GM23248 (cell line): ENCODE data around the gene FGD5. TPM values are rescaled to one million over a fixed set of nuclear protein-coding genes. Genes with fewer than 3 reads are reported as not detected.

Source experiments
- DNase-seq: peaks from one replicate; pipeline ENCODE4 v3.0.0-alpha.2; 2015
- H2AFZ ChIP-seq: fragments of 200-600 bp; sonication (generic); 2 replicates; pipeline ENCODE4 v1.6.1; 2016; ENCODE audit warnings: antibody characterized with exemption
- H3F3A ChIP-seq: fragments of 200-600 bp; sonication (generic); 2 replicates; pipeline ENCODE4 v1.6.1; 2016; ENCODE audit warnings: mild to moderate bottlenecking, antibody characterized with exemption, mixed run types; ENCODE audit not compliant: insufficient read depth
- H3K27ac ChIP-seq: fragments of 200-600 bp; sonication (generic); 2 replicates; pipeline ENCODE4 v1.5.1; 2016; ENCODE audit warnings: mild to moderate bottlenecking
- H3K27me3 ChIP-seq: fragments of 200-600 bp; sonication (generic); replicated peaks from 2 replicates; pipeline ENCODE4 v1.6.1; 2016; ENCODE audit warnings: mild to moderate bottlenecking; ENCODE audit not compliant: insufficient read depth
- H3K36me3 ChIP-seq: fragments of 200-600 bp; sonication (generic); 2 replicates; pipeline ENCODE4 v1.6.1; 2016; ENCODE audit warnings: low read depth, mild to moderate bottlenecking
- H3K4me1 ChIP-seq: fragments of 200-600 bp; sonication (generic); 2 replicates; pipeline ENCODE4 v1.6.1; 2016; ENCODE audit warnings: mild to moderate bottlenecking; ENCODE audit not compliant: insufficient read depth
- H3K4me2 ChIP-seq: fragments of 200-600 bp; sonication (generic); one replicate; pipeline ENCODE4 v1.6.1; 2016; ENCODE audit warnings: mild to moderate bottlenecking; ENCODE audit not compliant: unreplicated experiment
- H3K4me3 ChIP-seq: fragments of 200-600 bp; sonication (generic); 2 replicates; pipeline ENCODE4 v1.5.1; 2016; ENCODE audit warnings: mild to moderate bottlenecking
- H3K79me2 ChIP-seq: fragments of 200-600 bp; sonication (generic); 2 replicates; pipeline ENCODE4 v1.6.1; 2016; ENCODE audit warnings: mild to moderate bottlenecking; ENCODE audit not compliant: insufficient read depth
- H3K9ac ChIP-seq: fragments of 200-600 bp; sonication (generic); 2 replicates; pipeline ENCODE4 v1.6.1; 2016; ENCODE audit warnings: mild to moderate bottlenecking
- H3K9me2 ChIP-seq: fragments of 200-600 bp; sonication (generic); 2 replicates; pipeline ENCODE4 v1.6.1; 2016; ENCODE audit warnings: mixed run types, mild to moderate bottlenecking, moderate library complexity; ENCODE audit not compliant: insufficient read depth
- H3K9me3 ChIP-seq: fragments of 200-600 bp; sonication (generic); one replicate; pipeline ENCODE4 v1.6.1; 2017; ENCODE audit warnings: low read depth
- H4K20me1 ChIP-seq: fragments of 200-600 bp; sonication (generic); 2 replicates; pipeline ENCODE4 v1.6.0; 2016; ENCODE audit not compliant: insufficient read depth
- EZH2 ChIP-seq: fragments of 200-600 bp; sonication (generic); IDR thresholded peaks from 2 replicates; pipeline ENCODE4 v1.6.1; 2018; ENCODE audit warnings: antibody characterized with exemption, mild to moderate bottlenecking; ENCODE audit not compliant: insufficient read depth, poor library complexity, severe bottlenecking
- EZH2phosphoT487 ChIP-seq: fragments of 200-600 bp; sonication (generic); IDR thresholded peaks from 2 replicates; pipeline ENCODE4 v1.6.1; 2018; ENCODE audit warnings: antibody characterized with exemption, moderate library complexity, mild to moderate bottlenecking, low read depth; ENCODE audit not compliant: insufficient read depth
- WGBS, 2 experiments: methylation state at CpG; one replicate each; pipeline ENCODE4 v1.1.6; 2015 to 2017; ENCODE audit warnings: low lambda C conversion rate in 2 of 2, low coverage in 1 of 2; ENCODE audit errors: missing lambda C conversion rate in 2 of 2; 5-methylcytosine and 5-hydroxymethylcytosine counted together
- in situ Hi-C: fragments of 300-500 bp; cut with MboI; formaldehyde crosslinking; loops from 2 replicates; pipeline ENCODE4 v1.15.0; 2020
- polyA plus RNA-seq: library from polyadenylated mRNA; unstranded; fragments of >200 nt; fragmentation: Nextera tagmentation; extraction: Ambion mirVana; gene quantifications from 2 replicates; pipeline ENCODE4 v1.2.1, GENCODE V29; 2016
- total RNA-seq: library from RNA; depleted of rRNA; stranded (reverse); fragments of >200 nt; shearing (Covaris generic); gene quantifications from 2 replicates; pipeline ENCODE4 v1.2.3, GENCODE V29; 2014

Gene FGD5
- total and polyA plus RNA-seq, 2 experiments from 2014 or later: not detected

- no peak overlapping the region for H3K4me2 ChIP-seq
- H4K20me1 ChIP-seq: no peaks in the 10 kb centered on the region
- no peak overlapping the region for H3K4me3 ChIP-seq
- no peaks in the 10 kb centered on the region for H3K9me3 ChIP-seq
- H3K27ac ChIP-seq: no peak overlapping the region
- 92 to 94% methylated on average over 13 of the region's 13 CpGs for WGBS, 2 experiments
- no peak for TF ChIP-seq EZH2phosphoT487
- no peak for TF ChIP-seq EZH2
- H3K4me1 ChIP-seq: peaks cover 3% of the 10 kb centered on the region; the same call in 1 of the 2 replicates
- H3K27me3 ChIP-seq: 0 out of 2 replicates have a peak, but pooled peaks cover 2% of the 10 kb centered on the region
- DNase-seq: no peak
- no peak overlapping the region for H2AFZ ChIP-seq
- H3K36me3 ChIP-seq: no peaks in the 10 kb centered on the region
- no peak overlapping the region for H3K9ac ChIP-seq
- H3F3A ChIP-seq: no peaks in the 10 kb centered on the region
- in situ Hi-C loops: loop anchor here (5.0 to 25.0 kb wide), 2 partner anchors 251 to 411 kb away; no protein-coding TSS in a partner anchor
- no peaks in the 10 kb centered on the region for H3K79me2 ChIP-seq
- no peaks in the 10 kb centered on the region for H3K9me2 ChIP-seq
Measured at GRCh38 chr3:14922863-14923262, 104.1 kb downstream of the FGD5 start.

- Histone ChIP-seq H3K27me3 (no peaks in the 10 kb centered on the region), H3F3A (no peaks in the 10 kb centered on the region), H3K4me3 (no peak overlapping the region), H3K9me2 (no peaks in the 10 kb centered on the region), H3K27ac (no peak overlapping the region), H3K4me2 (no peak overlapping the region), H3K79me2 (no peaks in the 10 kb centered on the region), H3K9ac (no peak overlapping the region), H2AFZ (no peak overlapping the region), H3K4me1 (peaks cover 3% of the 10 kb centered on the region; the same call in 1 of the 2 replicates), H3K36me3 (no peaks in the 10 kb centered on the region), H3K9me3 (no peaks in the 10 kb centered on the region), H4K20me1 (no peaks in the 10 kb centered on the region)
- in situ Hi-C loops: loop anchor here (5.0 to 25.0 kb wide), 2 partner anchors 251 to 411 kb away; no protein-coding TSS in a partner anchor
- no peak for TF ChIP-seq EZH2
- TF ChIP-seq EZH2phosphoT487: no peak
- DNase-seq: no peak
- 74 to 82% methylated on average over 6 of the region's 6 CpGs for WGBS, 2 experiments
Measured at GRCh38 chr3:14923476-14923875, 104.7 kb downstream of the FGD5 start.

GRCh38 chr3:14925729-14926591 is 107.2 kb downstream of the FGD5 start:
- no peak overlapping the region for H3K9ac ChIP-seq
- WGBS, 2 experiments: 65 to 70% methylated on average over 9 of the region's 9 CpGs
- no peak overlapping the region for H3K27ac ChIP-seq
- no peaks in the 10 kb centered on the region for H3K9me2 ChIP-seq
- H3K27me3 ChIP-seq: no peaks in the 10 kb centered on the region
- peak; percentile 72 for DNase-seq
- H3K36me3 ChIP-seq: no peaks in the 10 kb centered on the region
- TF ChIP-seq EZH2 (no peak), EZH2phosphoT487 (no peak)
- H4K20me1 ChIP-seq: no peaks in the 10 kb centered on the region
- in situ Hi-C loops: no loop called here
- no peak overlapping the region for H3K4me3 ChIP-seq
- H3K4me2 ChIP-seq: no peak overlapping the region
- H3K4me1 ChIP-seq: peaks cover 3% of the 10 kb centered on the region; the same call in 1 of the 2 replicates
- H3F3A ChIP-seq: no peaks in the 10 kb centered on the region
- H3K79me2 ChIP-seq: no peaks in the 10 kb centered on the region
- H2AFZ ChIP-seq: no peak overlapping the region
- no peaks in the 10 kb centered on the region for H3K9me3 ChIP-seq

DNA sequence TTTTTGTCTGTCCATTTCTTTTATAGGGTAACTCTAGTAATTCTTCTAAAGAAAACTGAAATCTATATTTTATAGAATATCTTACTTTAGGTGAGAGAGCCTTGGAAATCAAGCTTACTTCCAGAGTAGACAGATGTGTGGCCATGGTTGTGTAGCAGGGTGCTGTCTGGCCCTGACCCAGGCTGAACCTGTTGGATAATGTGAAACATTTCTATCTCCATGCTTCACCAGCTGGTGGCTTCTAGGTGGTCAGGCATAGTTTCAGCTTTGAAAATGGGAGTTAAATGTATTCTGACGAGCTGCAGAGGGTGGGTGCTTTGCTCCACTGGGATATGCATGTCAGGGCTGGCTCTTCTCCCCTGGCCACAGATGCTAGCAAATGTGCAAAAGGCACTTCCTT is 107.8 kb downstream of the FGD5 start:
- Histone ChIP-seq H3K27ac (no peak overlapping the region), H3K4me2 (no peak overlapping the region), H3K4me3 (no peak overlapping the region), H3K27me3 (no peaks in the 10 kb centered on the region), H3K9me2 (no peaks in the 10 kb centered on the region), H3F3A (no peaks in the 10 kb centered on the region), H3K79me2 (no peaks in the 10 kb centered on the region), H3K9me3 (no peaks in the 10 kb centered on the region), H3K36me3 (no peaks in the 10 kb centered on the region), H2AFZ (no peak overlapping the region), H4K20me1 (no peaks in the 10 kb centered on the region), H3K9ac (no peak overlapping the region), H3K4me1 (peaks cover 7% of the 10 kb centered on the region)
- in situ Hi-C loops: no loop called here
- WGBS, 2 experiments: 75 to 77% methylated on average over 1 of the region's 1 CpG
- DNase-seq: no peak
- TF ChIP-seq EZH2: no peak
- TF ChIP-seq EZH2phosphoT487: no peak
